ENCODE data around the gene OSGIN1.

The OSGIN1 gene

DNA sequence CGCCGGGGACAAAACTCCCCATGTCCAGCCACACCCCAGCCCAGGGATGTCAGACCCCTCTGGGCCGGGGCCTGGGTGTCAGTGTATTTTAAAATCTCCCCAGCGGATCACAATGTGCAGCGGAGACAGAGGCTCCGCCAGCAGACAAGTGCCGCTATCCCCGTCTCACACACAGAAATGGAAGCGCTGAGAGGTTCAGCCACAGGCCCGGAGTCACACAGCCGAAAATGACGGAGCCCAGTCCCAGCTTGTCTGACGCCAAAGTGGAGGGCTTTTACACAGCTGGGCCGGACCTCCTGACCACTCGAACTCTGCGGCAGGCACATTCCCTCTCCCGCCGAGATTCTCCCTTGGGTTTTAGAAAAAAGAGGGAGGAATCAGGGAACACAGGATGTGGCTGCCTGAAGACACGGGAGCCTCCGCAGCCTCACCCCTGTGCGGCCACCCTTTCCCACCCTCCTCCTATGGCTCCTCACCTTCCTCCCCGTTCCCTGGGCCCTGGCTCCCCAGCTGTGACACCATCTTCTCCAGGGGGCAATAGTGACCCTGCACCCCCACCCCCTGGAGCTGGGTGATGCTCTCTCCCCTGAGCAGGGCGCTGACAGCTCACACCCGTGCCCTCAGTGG, 6.8 kb upstream of the OSGIN1 start:
- DNase-seq: no peak
- Histone ChIP-seq H2BK120ac (ENCODE audit: insufficient read depth, low read length, poor library complexity) (no peak overlapping the region), H3K23ac (ENCODE audit: low read length) (no peak overlapping the region), H3K27me3 (ENCODE audit: insufficient read depth, low read length) (no peaks in the 10 kb centered on the region), H4K8ac (ENCODE audit: low read depth, low read length) (no peak overlapping the region), H3K36me3 (ENCODE audit: control insufficient read depth in 1 of 2, insufficient read depth in 2 of 2, low read length in 2 of 2) (no peaks in the 10 kb centered on the region), H2BK5ac (ENCODE audit: low read depth, low read length, poor library complexity) (no peak overlapping the region), H3K79me2 (ENCODE audit: control insufficient read depth, insufficient read depth, low read length, poor library complexity) (no peaks in the 10 kb centered on the region), H3K4me2 (ENCODE audit: low read length) (no peak overlapping the region), H3K9me3 (ENCODE audit: insufficient read depth, low read depth, low read length) (peaks cover 3% of the 10 kb centered on the region), H3K4me3 (ENCODE audit: low read depth, low read length) (no peak overlapping the region), H2AK5ac (ENCODE audit: low read length) (no peak overlapping the region), H3K9ac (ENCODE audit: low read length) (no peak overlapping the region), H3K4me1 (ENCODE audit: control insufficient read depth in 1 of 2, insufficient read depth in 2 of 2, low read length in 2 of 2) (peaks cover 9 to 12% of the 10 kb centered on the region in 2 experiments), H4K91ac (ENCODE audit: low read depth, low read length) (no peak overlapping the region), H4K12ac (ENCODE audit: low read depth, low read length) (no peak overlapping the region), H3K18ac (ENCODE audit: low read length) (no peak overlapping the region), H3K79me1 (ENCODE audit: low read length) (no peaks in the 10 kb centered on the region), H3K14ac (ENCODE audit: low read length) (no peak overlapping the region), H2AFZ (ENCODE audit: insufficient read depth, low read length, poor library complexity) (no peak overlapping the region), H2BK12ac (ENCODE audit: low read length) (no peak overlapping the region), H3K4ac (ENCODE audit: low read depth, low read length) (no peak overlapping the region), H3K27ac (ENCODE audit: low read depth, low read length) (no peak overlapping the region)
- WGBS (ENCODE audit: extremely low coverage, insufficient coverage, insufficient read length): no CpG with 5 or more reads among the region's 24 CpGs

DNA sequence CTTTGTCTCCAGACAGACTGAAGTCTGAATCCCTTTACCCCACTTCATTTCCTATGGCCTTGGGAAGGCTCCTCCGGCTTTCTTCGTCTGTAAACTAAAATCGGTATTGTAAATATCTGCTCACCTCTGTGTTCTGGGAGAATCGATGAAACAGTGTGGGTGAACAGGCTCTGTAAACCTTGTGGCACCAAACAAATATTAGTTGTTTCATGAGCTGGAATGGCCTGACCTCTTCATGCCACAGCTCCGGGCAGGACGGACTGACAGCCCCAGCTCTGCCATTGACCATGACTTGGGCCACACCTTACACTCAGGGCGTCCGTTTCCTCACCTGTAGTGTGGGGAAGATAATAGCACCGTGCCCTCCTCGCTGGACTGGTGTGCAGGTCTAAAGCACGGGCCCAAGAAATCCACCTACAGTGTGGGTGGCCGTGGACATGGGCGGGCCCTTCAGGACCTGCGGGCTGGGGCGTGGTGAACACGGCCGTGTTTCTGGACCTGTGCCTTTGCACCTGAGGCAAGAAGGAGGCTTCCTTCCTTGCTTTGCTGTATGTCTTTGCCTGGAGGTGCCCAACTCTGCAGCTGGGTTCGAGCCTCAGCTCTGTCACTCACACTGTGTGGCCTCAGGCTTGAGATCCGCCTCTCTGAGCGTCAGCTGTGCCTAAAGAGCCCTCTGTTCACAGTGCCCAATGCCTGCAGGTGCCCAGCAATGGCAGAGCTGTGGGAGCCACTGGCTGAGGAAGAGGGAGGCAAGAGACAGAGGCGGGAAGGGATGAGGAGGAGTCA, 6.1 kb upstream of the OSGIN1 start:
- Histone ChIP-seq H3K18ac (ENCODE audit: low read length) (no peak overlapping the region), H3K79me1 (ENCODE audit: low read length) (no peaks in the 10 kb centered on the region), H3K79me2 (ENCODE audit: control insufficient read depth, insufficient read depth, low read length, poor library complexity) (no peaks in the 10 kb centered on the region), H3K9me3 (ENCODE audit: insufficient read depth, low read depth, low read length) (peaks cover 3% of the 10 kb centered on the region), H3K27me3 (ENCODE audit: insufficient read depth, low read length) (no peaks in the 10 kb centered on the region), H2BK5ac (ENCODE audit: low read depth, low read length, poor library complexity) (no peak overlapping the region), H3K14ac (ENCODE audit: low read length) (no peak overlapping the region), H3K4me2 (ENCODE audit: low read length) (no peak overlapping the region), H3K4me1 (ENCODE audit: control insufficient read depth in 1 of 2, insufficient read depth in 2 of 2, low read length in 2 of 2) (peaks cover 9 to 12% of the 10 kb centered on the region in 2 experiments), H4K12ac (ENCODE audit: low read depth, low read length) (no peak overlapping the region), H3K9ac (ENCODE audit: low read length) (no peak overlapping the region), H4K91ac (ENCODE audit: low read depth, low read length) (no peak overlapping the region), H3K4me3 (ENCODE audit: low read depth, low read length) (no peak overlapping the region), H2BK120ac (ENCODE audit: insufficient read depth, low read length, poor library complexity) (no peak overlapping the region), H3K27ac (ENCODE audit: low read depth, low read length) (no peak overlapping the region), H2BK12ac (ENCODE audit: low read length) (no peak overlapping the region), H3K4ac (ENCODE audit: low read depth, low read length) (no peak overlapping the region), H4K8ac (ENCODE audit: low read depth, low read length) (no peak overlapping the region), H3K36me3 (ENCODE audit: control insufficient read depth in 1 of 2, insufficient read depth in 2 of 2, low read length in 2 of 2) (no peaks in the 10 kb centered on the region), H2AFZ (ENCODE audit: insufficient read depth, low read length, poor library complexity) (no peak overlapping the region), H3K23ac (ENCODE audit: low read length) (no peak overlapping the region), H2AK5ac (ENCODE audit: low read length) (no peak overlapping the region)
- WGBS (ENCODE audit: extremely low coverage, insufficient coverage, insufficient read length): no CpG with 5 or more reads among the region's 21 CpGs
- DNase-seq: no peak

DNA sequence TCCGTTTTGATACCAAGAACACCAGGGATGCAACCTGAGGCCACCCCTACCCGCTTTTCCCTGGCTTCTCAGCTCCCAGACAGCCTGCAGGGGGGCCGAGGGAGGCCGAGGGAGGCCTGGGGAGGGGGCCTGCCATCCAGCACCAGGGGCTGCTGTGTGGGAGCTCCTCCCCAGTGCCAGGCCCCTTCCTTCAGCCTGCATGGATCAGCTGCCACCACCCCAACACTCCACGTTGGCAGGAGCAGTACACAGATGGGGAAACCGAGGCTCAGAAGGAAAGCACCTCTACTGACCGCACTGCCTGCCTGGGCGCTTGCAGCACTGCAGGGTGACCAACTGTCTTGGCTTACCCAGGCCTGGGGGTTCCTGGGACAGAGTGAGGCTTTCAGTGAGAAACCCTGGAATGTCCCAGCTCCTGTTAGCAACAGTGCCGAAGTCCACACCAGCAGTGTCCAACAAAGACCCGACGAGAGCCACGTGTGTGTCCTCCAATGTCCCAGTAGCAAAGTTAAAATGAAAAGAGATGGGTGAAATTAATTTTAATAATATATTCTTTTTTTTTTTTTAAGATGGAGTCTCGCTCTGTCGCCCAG, 5.3 kb upstream of the OSGIN1 start:
- Histone ChIP-seq H3K4me2 (ENCODE audit: low read length) (no peak overlapping the region), H3K18ac (ENCODE audit: low read length) (no peak overlapping the region), H3K9me3 (ENCODE audit: insufficient read depth, low read depth, low read length) (peaks cover 3% of the 10 kb centered on the region), H3K27ac (ENCODE audit: low read depth, low read length) (no peak overlapping the region), H2AFZ (ENCODE audit: insufficient read depth, low read length, poor library complexity) (no peak overlapping the region), H4K12ac (ENCODE audit: low read depth, low read length) (no peak overlapping the region), H3K4me3 (ENCODE audit: low read depth, low read length) (no peak overlapping the region), H4K8ac (ENCODE audit: low read depth, low read length) (no peak overlapping the region), H3K14ac (ENCODE audit: low read length) (no peak overlapping the region), H3K9ac (ENCODE audit: low read length) (no peak overlapping the region), H2AK5ac (ENCODE audit: low read length) (no peak overlapping the region), H3K79me1 (ENCODE audit: low read length) (no peaks in the 10 kb centered on the region), H3K4me1 (ENCODE audit: control insufficient read depth in 1 of 2, insufficient read depth in 2 of 2, low read length in 2 of 2) (peaks cover 8 to 13% of the 10 kb centered on the region in 2 experiments), H2BK5ac (ENCODE audit: low read depth, low read length, poor library complexity) (no peak overlapping the region), H3K79me2 (ENCODE audit: control insufficient read depth, insufficient read depth, low read length, poor library complexity) (no peaks in the 10 kb centered on the region), H4K91ac (ENCODE audit: low read depth, low read length) (no peak overlapping the region), H3K4ac (ENCODE audit: low read depth, low read length) (no peak overlapping the region), H3K23ac (ENCODE audit: low read length) (no peak overlapping the region), H3K27me3 (ENCODE audit: insufficient read depth, low read length) (no peaks in the 10 kb centered on the region), H2BK120ac (ENCODE audit: insufficient read depth, low read length, poor library complexity) (no peak overlapping the region), H2BK12ac (ENCODE audit: low read length) (no peak overlapping the region), H3K36me3 (ENCODE audit: control insufficient read depth in 1 of 2, insufficient read depth in 2 of 2, low read length in 2 of 2) (no peaks in the 10 kb centered on the region)
- no peak for DNase-seq
- no CpG with 5 or more reads among the region's 14 CpGs for WGBS (ENCODE audit: extremely low coverage, insufficient coverage, insufficient read length)

DNA sequence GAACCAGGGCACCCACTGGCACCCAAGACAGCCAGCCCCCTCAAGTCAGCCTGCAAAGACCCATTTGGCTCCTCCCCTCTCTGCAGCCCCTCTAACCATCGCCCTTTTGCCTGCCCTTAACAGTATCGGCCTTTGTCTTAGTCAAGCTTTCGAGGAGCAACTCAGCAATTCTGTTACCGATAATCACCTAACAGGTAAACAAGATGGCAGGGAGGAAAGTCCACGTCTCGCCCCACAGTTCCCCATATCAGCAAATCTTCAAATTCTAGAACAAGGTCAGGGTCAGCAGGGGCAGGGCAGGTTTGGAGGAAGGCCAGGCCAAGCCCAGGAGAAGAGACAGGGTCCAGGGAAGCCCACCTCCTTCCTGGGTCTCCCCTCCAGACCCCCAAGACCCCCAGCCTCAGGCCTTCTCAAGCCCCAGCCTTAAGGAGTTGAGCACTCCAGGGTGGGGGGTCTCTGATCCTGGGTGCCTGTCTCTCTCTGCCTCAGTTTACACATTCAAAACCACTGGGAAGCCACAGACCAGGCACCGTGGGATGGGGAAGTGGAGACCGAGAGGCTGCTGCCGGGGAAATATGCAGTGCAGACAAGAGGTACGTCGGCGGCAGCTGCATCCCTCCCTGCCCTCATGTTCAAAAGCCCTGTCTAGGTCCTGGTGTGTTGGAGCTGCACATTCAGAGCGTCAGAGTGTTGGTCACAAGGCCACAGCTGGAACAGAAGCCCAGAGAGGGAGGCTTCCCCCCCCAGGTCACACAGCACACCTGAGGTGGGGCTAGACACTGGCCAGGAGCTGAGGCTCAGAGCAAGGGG, 3.9 kb upstream of the OSGIN1 start:
- H2BK12ac ChIP-seq (ENCODE audit: low read length): no peak overlapping the region
- peaks cover 5% of the 10 kb centered on the region for H3K79me1 ChIP-seq (ENCODE audit: low read length)
- no peak overlapping the region for H4K8ac ChIP-seq (ENCODE audit: low read depth, low read length)
- no peak overlapping the region for H4K12ac ChIP-seq (ENCODE audit: low read depth, low read length)
- H3K4me2 ChIP-seq (ENCODE audit: low read length): no peak overlapping the region
- H2BK5ac ChIP-seq (ENCODE audit: low read depth, low read length, poor library complexity): no peak overlapping the region
- no peak overlapping the region for H2AFZ ChIP-seq (ENCODE audit: insufficient read depth, low read length, poor library complexity)
- no peak overlapping the region for H3K9ac ChIP-seq (ENCODE audit: low read length)
- H3K9me3 ChIP-seq (ENCODE audit: insufficient read depth, low read depth, low read length): peaks cover 3% of the 10 kb centered on the region
- WGBS (ENCODE audit: extremely low coverage, insufficient coverage, insufficient read length): no CpG with 5 or more reads among the region's 13 CpGs
- H3K27ac ChIP-seq (ENCODE audit: low read depth, low read length): no peak overlapping the region
- peaks cover 5 to 10% of the 10 kb centered on the region in 2 experiments for H3K4me1 ChIP-seq (ENCODE audit: control insufficient read depth in 1 of 2, insufficient read depth in 2 of 2, low read length in 2 of 2)
- H4K91ac ChIP-seq (ENCODE audit: low read depth, low read length): no peak overlapping the region
- H3K27me3 ChIP-seq (ENCODE audit: insufficient read depth, low read length): no peaks in the 10 kb centered on the region
- H3K23ac ChIP-seq (ENCODE audit: low read length): no peak overlapping the region
- H3K4ac ChIP-seq (ENCODE audit: low read depth, low read length): no peak overlapping the region
- no peak for DNase-seq
- no peak overlapping the region for H2AK5ac ChIP-seq (ENCODE audit: low read length)
- H3K18ac ChIP-seq (ENCODE audit: low read length): no peak overlapping the region
- H3K79me2 ChIP-seq (ENCODE audit: control insufficient read depth, insufficient read depth, low read length, poor library complexity): peaks cover 2% of the 10 kb centered on the region
- H3K4me3 ChIP-seq (ENCODE audit: low read depth, low read length): no peak overlapping the region
- H3K14ac ChIP-seq (ENCODE audit: low read length): no peak overlapping the region
- H3K36me3 ChIP-seq (ENCODE audit: control insufficient read depth in 1 of 2, insufficient read depth in 2 of 2, low read length in 2 of 2): no peaks in the 10 kb centered on the region
- H2BK120ac ChIP-seq (ENCODE audit: insufficient read depth, low read length, poor library complexity): no peak overlapping the region

All from trophoblast cell (in vitro differentiated cells and primary cell).